ENCODE results near the gene ASNS.

GRCh38 chr7:97857544-97857943 is 14.7 kb downstream of the ASNS start:
- TF ChIP-seq CTCF (IDR thresholded peaks at IDR 0.05; ENCODE audit: insufficient read depth, low read length) (no peak), POLR2AphosphoS5 (IDR thresholded peaks at IDR 0.05; ENCODE audit: low read depth) (no peak), REST (IDR thresholded peaks at IDR 0.05; ENCODE audit: insufficient replicate concordance, low read depth) (no peak), SPI1 (IDR thresholded peaks at IDR 0.05; ENCODE audit: borderline replicate concordance, low read depth) (no peak), GABPA (IDR thresholded peaks at IDR 0.05; ENCODE audit: low read depth) (no peak)

Measured in HL-60 (cell line).